Dermis blood vessel endothelial cell (primary cell): Measurements from ENCODE around the gene GPC2. TPM values are rescaled to one million over a fixed set of nuclear protein-coding genes. Genes with fewer than 3 reads are reported as not detected.
A peak's percentile ranks its signal among the peaks of the same experiment; 100 is the strongest.
"Not testable (repeated sequence)": the region's sequence is repeated elsewhere in the genome, so short reads cannot be mapped to it uniquely, and the experiment has no call there.

Experiments
- DNase-seq: peaks from one replicate; pipeline ENCODE4 v3.0.0; 2010
- total RNA-seq: library from RNA; depleted of rRNA; stranded (reverse); fragments of >200 nt; gene quantifications from 2 replicates; pipeline ENCODE4 v1.2.3, GENCODE V29; 2014

GPC2 gene
- total RNA-seq, 1 donor from 2014 or later: 4.4 TPM

DNA sequence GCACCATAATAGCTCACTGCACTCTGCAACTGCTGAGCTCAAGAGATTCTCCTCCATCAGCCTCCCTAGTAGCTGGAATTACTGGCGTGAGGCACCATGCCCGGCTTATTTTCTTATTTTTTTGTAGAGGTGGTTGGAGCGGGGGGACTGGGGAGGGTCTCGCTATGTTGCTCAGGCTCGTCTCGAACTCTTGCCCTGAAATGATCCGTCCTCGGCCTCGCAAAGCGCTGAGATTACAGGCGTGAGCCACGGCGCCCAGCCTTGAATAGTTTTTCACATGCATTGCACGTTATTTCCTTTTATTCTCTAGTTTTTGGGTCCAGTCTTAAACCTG is 29.0 kb downstream of the GPC2 start:
- no peak for DNase-seq

GRCh38 chr7:100147278-100147677 is 29.9 kb downstream of the GPC2 start:
- DNase-seq: no peak

- not testable (repeated sequence) for DNase-seq
Measured at GRCh38 chr7:100146350-100146749, 30.8 kb downstream of the GPC2 start.

DNA sequence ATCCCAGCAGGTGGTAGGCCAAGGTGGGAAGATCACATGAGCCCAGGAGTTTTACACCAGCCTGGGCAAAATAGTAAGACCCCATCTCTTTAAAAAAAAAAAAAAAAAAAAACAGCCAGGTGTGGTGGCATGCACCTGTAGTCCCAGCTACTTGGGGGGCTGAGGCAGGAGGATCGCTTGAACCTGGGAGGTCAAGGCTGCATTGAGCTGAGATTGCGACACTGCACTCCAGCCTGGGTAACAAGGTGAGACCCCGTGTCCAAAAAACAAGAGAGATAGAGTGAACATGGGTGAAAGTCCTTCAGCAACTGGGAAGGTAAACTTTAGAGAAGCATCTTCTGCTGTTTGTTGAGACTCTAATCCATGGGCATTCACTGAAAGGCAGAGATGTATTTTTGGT is 34.7 kb downstream of the GPC2 start:
- no peak for DNase-seq

GRCh38 chr7:100141555-100141949 is 35.6 kb downstream of the GPC2 start:
- DNase-seq: no peak

- DNase-seq: no peak
Measured at GRCh38 chr7:100137851-100138760, 39.1 kb downstream of the GPC2 start.

GRCh38 chr7:100132697-100133151 is 44.5 kb downstream of the GPC2 start:
- peak; percentile 83 for DNase-seq

- no peak for DNase-seq
Measured at GRCh38 chr7:100132126-100132525, 45.1 kb downstream of the GPC2 start.

- DNase-seq: peak; percentile 73
Measured at GRCh38 chr7:100130608-100131453, 46.4 kb downstream of the GPC2 start.

DNA sequence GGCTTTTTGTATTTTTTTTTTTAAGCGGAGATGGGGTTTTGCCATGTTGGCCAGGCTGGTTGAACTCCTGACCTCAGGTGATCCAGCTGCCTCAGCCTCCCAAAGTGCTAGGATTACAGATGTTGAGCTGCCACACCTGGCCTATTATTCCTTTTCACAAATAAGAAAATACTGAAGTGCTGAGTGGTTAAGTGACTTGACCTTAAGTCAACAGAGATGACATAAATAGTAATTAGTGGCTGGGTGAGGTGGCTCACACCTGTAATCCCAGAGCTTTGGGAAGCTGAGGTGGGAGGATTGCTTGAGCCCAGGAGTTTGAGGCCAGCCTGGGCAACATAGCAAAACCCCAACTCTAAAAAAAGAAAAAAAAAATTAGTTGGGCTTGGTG is 47.0 kb downstream of the GPC2 start:
- DNase-seq: not testable (repeated sequence)

GRCh38 chr7:100128637-100128963 is 48.6 kb downstream of the GPC2 start:
- DNase-seq: no peak

GRCh38 chr7:100127866-100128636 is 49.1 kb downstream of the GPC2 start:
- peak; percentile 33 for DNase-seq

- peak; percentile 95 for DNase-seq
Measured at GRCh38 chr7:100126931-100127865, 50.0 kb downstream of the GPC2 start, which contains the start of gene MBLAC1. Gene MBLAC1, plus strand, starts transcription at chr7:100126967. Its CDS starts 429 bp downstream, at chr7:100127396.

- no peak for DNase-seq
Measured at GRCh38 chr7:100126239-100126930, 50.8 kb downstream of the GPC2 start.

DNA sequence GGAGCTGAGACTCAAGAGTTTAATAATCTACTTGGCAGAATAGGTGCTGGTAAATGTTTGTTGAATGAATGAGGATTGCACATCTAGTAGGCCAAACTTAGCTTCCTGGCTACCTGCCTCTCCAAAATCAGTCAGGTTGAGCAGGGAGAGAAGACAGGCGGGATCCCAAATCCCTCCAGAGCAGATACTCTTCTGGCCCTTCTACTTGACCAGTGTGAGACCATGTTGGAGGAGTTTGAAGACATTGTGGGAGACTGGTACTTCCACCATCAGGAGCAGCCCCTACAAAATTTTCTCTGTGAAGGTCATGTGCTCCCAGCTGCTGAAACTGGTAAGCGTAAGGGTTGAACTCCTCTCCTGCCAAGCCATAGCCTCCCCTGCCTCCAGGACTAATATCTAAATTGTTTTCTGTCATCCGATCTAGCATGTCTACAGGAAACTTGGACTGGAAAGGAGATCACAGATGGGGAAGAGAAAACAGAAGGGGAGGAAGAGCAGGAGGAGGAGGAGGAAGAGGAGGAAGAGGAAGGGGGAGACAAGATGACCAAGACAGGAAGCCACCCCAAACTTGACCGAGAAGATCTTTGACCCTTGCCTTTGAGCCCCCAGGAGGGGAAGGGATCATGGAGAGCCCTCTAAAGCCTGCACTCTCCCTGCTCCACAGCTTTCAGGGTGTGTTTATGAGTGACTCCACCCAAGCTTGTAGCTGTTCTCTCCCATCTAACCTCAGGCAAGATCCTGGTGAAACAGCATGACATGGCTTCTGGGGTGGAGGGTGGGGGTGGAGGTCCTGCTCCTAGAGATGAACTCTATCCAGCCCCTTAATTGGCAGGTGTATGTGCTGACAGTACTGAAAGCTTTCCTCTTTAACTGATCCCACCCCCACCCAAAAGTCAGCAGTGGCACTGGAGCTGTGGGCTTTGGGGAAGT is 52.6 kb downstream of the GPC2 start:
- no peak for DNase-seq

GRCh38 chr7:100122568-100122967 is 54.6 kb downstream of the GPC2 start:
- DNase-seq: no peak

DNA sequence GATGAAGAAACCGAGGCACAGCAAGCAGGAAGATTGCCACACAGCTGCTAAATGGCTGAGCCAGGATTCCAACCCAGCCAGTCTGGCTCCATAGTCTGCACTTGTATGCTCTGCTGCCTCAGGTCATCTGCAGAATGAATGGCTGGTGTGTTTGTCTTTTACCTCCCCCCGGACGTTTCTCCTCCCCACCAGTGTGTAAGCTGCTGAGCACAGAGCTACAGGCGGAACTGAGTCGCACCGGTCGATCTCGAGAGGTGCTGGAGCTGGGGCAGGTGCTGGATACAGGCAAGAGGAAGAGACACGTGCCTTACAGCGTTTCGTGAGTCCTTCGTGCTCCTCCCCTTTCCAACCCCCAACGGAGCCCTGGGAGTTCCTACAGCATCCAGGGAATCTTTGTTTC is 55.1 kb downstream of the GPC2 start:
- no peak for DNase-seq

DNA sequence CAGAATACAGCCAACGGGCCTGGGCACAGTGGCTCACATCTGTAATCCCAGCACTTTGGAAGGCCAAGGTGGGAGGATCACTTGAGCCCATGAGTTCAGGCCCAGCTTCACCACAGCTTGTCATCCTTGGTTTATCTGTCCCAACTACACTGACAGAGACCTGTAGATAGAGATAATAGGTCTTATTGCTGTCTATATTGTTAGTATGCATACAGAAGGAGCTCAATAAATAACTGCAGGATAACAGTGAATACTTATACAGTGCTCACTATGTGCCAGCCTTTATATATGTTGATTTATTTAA is 56.5 kb downstream of the GPC2 start:
- no peak for DNase-seq

- DNase-seq: no peak
Measured at GRCh38 chr7:100119970-100120732, 57.0 kb downstream of the GPC2 start.
